ENCODE results near the gene PTBP1.

PTBP1 gene

DNA sequence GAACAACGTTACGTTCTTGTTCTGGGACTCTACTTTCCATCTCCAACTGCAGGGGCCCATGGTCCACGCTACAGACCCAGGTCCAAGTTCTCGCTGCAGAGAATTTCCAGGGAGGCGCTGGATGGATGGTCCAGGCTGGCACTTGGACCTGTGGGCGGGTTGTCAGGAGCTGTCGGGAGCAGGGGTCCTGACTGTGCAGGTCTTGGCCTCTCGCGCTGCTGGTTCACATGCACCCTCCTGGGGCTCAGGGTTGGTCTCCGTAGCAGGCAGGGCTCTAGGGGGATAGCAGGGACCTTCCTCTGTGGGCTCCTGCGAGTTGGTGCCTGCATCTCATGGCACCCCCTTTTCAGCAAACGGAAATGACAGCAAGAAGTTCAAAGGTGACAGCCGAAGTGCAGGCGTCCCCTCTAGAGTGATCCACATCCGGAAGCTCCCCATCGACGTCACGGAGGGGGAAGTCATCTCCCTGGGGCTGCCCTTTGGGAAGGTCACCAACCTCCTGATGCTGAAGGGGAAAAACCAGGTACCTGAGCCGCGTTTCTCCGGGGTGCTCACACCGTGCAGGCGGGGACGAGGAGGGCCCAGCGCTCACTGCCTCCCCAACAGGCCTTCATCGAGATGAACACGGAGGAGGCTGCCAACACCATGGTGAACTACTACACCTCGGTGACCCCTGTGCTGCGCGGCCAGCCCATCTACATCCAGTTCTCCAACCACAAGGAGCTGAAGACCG, 6.6 kb downstream of the PTBP1 start:
- TF ChIP-seq, protein P1, sequence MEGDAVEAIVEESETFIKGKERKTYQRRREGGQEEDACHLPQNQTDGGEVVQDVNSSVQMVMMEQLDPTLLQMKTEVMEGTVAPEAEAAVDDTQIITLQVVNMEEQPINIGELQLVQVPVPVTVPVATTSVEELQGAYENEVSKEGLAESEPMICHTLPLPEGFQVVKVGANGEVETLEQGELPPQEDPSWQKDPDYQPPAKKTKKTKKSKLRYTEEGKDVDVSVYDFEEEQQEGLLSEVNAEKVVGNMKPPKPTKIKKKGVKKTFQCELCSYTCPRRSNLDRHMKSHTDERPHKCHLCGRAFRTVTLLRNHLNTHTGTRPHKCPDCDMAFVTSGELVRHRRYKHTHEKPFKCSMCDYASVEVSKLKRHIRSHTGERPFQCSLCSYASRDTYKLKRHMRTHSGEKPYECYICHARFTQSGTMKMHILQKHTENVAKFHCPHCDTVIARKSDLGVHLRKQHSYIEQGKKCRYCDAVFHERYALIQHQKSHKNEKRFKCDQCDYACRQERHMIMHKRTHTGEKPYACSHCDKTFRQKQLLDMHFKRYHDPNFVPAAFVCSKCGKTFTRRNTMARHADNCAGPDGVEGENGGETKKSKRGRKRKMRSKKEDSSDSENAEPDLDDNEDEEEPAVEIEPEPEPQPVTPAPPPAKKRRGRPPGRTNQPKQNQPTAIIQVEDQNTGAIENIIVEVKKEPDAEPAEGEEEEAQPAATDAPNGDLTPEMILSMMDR (conservative IDR thresholded peaks at IDR 0.05): no peak
- no peak for TF ChIP-seq ZFX (IDR thresholded peaks at IDR 0.05)
- no peak overlapping the region for H3K27ac ChIP-seq

DNA sequence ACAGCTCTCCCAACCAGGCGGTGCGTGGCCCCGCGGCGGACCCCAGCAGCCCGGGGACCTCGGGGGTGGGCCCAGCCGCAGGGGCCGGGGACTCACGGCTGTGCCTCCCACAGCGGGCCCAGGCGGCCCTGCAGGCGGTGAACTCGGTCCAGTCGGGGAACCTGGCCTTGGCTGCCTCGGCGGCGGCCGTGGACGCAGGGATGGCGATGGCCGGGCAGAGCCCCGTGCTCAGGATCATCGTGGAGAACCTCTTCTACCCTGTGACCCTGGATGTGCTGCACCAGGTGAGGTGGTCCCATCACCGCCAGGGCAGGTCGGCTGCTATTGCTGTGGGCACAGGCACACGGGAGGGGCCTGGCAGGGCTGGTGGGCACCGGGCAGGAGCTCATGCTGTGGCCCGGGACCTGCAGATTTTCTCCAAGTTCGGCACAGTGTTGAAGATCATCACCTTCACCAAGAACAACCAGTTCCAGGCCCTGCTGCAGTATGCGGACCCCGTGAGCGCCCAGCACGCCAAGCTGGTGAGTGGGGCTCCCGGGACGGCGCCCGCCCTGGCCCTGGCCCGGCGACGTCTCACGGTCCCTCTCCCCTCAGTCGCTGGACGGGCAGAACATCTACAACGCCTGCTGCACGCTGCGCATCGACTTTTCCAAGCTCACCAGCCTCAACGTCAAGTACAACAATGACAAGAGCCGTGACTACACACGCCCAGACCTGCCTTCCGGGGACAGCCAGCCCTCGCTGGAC, 7.3 kb downstream of the PTBP1 start:
- no peak overlapping the region for H3K27ac ChIP-seq
- TF ChIP-seq, protein P1 (conservative IDR thresholded peaks at IDR 0.05): no peak
- TF ChIP-seq ZFX (IDR thresholded peaks at IDR 0.05): no peak

DNA sequence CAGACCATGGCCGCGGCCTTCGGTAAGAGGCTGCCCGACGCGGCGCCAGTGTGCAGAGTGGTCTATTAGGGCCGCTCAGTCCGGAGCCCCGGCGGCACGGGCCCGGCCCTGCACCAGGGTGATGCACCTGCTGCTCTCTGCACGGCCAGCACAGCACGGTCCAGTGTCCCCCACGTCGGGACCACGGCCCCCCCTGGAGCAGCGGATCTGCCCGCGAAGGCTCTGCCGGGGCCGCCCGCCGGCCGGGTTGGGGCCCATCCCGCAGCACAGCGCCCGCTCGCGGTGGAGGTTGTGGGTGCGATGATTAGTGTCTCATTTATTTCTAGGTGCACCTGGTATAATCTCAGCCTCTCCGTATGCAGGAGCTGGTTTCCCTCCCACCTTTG, 7.9 kb downstream of the PTBP1 start:
- TF ChIP-seq ZFX (IDR thresholded peaks at IDR 0.05): no peak
- TF ChIP-seq, protein P1 (conservative IDR thresholded peaks at IDR 0.05): no peak
- no peak overlapping the region for H3K27ac ChIP-seq

DNA sequence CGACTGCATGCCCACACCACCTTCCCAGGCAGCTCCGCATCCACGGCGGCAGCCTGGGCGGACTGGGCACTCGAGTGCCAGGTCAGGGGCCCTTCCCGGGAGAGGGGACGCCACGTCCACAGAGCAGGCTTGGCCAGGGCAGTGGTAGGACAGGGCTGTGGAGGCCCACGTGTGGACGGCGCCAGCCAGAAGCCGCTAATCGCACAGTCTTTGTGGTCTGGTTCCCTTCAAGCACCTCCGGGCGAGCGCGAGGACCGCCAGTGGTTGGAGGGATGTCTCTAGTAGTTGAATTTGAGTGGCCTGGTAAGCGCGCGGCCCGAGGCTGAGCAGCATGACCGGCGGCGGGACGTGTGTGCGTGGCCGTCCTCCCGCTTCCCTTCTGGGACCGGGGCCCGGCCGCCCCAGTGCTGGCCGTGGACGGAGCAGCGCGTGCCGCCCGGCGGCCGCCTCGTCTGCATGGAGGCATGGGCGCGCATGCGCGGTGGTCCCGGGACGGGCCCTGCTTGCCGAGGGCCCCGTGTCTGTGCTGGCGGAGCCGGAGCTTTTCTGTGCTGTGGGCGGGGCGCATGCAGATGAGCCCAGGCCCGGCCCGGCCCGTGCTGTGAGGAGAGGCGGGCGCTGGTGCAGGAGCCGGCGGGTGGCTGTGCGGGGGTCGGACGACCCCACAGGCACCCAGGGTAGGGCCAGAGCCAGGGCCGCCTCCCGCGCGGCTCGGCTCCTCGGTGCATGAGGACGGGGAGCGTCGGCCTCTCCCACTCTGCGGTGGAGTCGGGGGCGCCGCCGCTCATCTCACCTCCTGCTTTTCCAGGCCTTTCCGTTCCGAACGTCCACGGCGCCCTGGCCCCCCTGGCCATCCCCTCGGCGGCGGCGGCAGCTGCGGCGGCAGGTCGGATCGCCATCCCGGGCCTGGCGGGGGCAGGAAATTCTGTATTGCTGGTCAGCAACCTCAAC, 8.6 kb downstream of the PTBP1 start:
- H3K27ac ChIP-seq: no peak overlapping the region
- TF ChIP-seq, protein P1 (conservative IDR thresholded peaks at IDR 0.05): no peak
- no peak for TF ChIP-seq ZFX (IDR thresholded peaks at IDR 0.05)

DNA sequence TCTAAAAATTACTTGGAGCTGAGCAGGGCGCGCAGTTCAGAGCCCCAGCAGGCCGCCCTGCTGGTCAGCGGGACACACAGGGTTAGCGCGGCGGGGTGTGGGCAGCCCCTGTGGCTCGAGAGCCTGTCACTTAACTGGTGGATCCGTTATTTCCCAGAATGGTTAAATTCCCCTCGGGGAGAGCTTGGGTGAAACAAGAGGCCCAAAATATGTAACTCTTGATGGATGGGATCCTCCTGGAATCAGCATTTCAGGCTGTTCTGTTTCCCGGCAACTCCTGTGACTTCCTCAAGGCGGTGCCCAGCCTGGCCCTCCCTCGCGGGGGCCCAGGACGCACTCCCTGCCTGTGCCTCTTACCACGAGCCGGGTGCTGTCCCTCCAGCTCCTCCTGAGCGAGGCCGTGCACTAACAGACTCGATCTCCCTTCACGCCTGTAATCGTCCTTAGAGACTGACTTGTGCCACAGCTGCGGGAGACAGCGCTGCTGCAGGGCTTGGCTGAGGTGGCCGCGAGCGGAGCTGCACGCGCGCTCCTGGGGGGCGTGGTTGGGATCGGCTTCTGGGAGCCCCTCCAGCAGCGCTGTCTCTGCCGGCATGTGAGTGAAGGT, 9.7 kb downstream of the PTBP1 start:
- TF ChIP-seq ZFX (IDR thresholded peaks at IDR 0.05): no peak
- TF ChIP-seq, protein P1 (conservative IDR thresholded peaks at IDR 0.05): no peak
- H3K27ac ChIP-seq: no peak overlapping the region

DNA sequence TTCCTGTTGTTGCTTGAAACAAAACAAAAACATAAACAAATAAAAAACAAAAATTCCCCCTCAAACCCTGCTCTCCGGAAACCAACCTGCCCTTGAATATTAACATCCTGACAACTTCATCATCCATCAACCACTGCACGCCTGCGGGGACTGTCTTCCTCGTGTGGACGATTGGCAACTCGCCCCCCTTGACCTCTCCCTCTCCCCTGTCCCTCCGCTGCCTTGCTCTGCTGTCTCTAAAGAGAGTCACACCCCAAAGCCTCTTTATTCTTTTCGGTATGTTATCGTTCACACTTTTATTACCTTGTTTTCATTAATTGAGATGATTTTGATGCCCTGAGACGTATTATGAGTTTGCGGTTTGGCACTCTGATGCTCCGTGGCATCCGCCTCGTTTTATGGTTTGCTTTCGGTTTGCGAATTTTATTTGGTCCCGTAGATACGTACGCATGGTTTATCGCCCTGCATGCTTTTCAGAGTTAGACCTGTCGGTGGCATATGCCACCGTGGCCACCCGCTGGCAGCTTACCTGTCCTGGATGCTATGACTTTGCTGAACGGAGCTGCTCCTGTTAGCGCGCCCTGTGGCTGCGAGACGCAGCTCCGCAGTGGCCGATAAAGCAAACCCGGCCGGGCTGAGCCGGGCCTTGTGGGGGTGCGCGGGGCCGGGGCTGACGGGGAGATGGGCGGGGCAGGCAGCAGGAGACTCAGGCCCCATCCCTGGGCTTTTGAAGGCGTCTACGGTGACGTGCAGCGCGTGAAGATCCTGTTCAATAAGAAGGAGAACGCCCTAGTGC, 10.6 kb downstream of the PTBP1 start:
- TF ChIP-seq, protein P1 (conservative IDR thresholded peaks at IDR 0.05): no peak
- TF ChIP-seq ZFX (IDR thresholded peaks at IDR 0.05): no peak
- no peak overlapping the region for H3K27ac ChIP-seq

Measured in C4-2B (cell line).